ENCODE data around the gene RIN1. TPM values are rescaled to one million over a fixed set of nuclear protein-coding genes. Genes with fewer than 3 reads are reported as not detected.

The RIN1 gene
- total and polyA plus RNA-seq, 2 of the 13 experiments (the other 11 are each of a cell fraction or from before 2014, with no cell fraction given), result 2.4 to 4.1 TPM

DNA sequence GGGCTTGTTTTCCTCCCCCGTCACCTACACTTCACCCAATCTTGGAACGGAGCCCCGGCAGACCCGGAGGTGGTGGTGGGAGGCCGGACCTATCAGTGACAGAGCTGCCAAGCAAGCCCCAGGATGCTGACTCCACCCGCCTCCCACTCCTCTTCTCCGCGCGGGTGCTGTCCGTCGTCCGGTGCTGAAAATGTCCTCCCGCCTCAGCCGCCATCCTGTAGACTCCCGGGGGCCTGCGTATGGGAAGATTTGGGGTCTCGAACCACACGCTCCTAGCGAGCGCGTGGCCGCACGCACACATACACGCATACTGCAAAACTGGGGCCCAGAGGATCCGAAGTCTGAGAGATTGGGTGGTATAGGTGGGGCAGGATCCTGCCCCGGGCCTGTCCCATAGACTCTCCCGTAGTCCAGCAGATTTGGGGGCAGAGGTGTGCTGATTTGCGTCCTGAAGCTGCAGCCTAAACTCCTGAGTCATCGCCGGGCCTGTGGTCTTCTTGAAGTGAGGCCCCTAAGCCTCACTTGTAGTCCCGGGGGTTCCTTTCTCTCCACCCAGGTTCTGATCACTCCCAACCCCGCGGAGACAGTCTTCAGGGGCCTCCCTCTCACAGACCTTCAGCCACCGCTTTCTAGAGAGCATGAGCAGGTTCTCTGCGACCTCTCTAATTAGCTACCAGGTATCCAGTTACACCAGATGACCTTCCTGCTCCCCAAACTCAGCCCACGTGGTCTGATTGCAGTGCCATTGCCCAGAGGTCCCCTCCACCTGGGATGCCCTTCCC is 46.5 kb downstream of the RIN1 start (continued):
- TF ChIP-seq ESRRA (CRISPR knock-in tag; IDR thresholded peaks at IDR 0.05; ENCODE audit: low read depth), result peak; percentile 38; the same call in 1 of the 2 replicates
- no peak for TF ChIP-seq ZNF629 (CRISPR knock-in tag; conservative IDR thresholded peaks at IDR 0.05)
- TF ChIP-seq, protein P1, sequence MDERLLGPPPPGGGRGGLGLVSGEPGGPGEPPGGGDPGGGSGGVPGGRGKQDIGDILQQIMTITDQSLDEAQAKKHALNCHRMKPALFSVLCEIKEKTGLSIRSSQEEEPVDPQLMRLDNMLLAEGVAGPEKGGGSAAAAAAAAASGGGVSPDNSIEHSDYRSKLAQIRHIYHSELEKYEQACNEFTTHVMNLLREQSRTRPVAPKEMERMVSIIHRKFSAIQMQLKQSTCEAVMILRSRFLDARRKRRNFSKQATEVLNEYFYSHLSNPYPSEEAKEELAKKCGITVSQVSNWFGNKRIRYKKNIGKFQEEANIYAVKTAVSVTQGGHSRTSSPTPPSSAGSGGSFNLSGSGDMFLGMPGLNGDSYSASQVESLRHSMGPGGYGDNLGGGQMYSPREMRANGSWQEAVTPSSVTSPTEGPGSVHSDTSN (CRISPR knock-in tag; IDR thresholded peaks at IDR 0.05), result no peak
- TF ChIP-seq ZNF326 (CRISPR knock-in tag; IDR thresholded peaks at IDR 0.05; ENCODE audit: borderline replicate concordance), result no peak
- TF ChIP-seq EZH2 (conservative IDR thresholded peaks at IDR 0.05; ENCODE audit: low read depth, low read length), result no peak
- TF ChIP-seq, protein P2, sequence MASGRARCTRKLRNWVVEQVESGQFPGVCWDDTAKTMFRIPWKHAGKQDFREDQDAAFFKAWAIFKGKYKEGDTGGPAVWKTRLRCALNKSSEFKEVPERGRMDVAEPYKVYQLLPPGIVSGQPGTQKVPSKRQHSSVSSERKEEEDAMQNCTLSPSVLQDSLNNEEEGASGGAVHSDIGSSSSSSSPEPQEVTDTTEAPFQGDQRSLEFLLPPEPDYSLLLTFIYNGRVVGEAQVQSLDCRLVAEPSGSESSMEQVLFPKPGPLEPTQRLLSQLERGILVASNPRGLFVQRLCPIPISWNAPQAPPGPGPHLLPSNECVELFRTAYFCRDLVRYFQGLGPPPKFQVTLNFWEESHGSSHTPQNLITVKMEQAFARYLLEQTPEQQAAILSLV (CRISPR knock-in tag; IDR thresholded peaks at IDR 0.05; ENCODE audit: borderline replicate concordance), result 0 out of 2 replicates have a peak, but pooled peaks have one; percentile 36
- 0 out of 2 replicates have a peak, but pooled peaks have one; percentile 78 for TF ChIP-seq ZNF235 (CRISPR knock-in tag; IDR thresholded peaks at IDR 0.05; ENCODE audit: borderline replicate concordance)
- TF ChIP-seq HDAC2 (CRISPR knock-in tag; IDR thresholded peaks at IDR 0.05), result peak; percentile 49; the same call in 1 of the 2 replicates
- TF ChIP-seq, protein P3, sequence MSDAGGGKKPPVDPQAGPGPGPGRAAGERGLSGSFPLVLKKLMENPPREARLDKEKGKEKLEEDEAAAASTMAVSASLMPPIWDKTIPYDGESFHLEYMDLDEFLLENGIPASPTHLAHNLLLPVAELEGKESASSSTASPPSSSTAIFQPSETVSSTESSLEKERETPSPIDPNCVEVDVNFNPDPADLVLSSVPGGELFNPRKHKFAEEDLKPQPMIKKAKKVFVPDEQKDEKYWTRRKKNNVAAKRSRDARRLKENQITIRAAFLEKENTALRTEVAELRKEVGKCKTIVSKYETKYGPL (CRISPR knock-in tag; IDR thresholded peaks at IDR 0.05), result no peak
- TF ChIP-seq NCOA2 (CRISPR knock-in tag; IDR thresholded peaks at IDR 0.05), result no peak
- no peak for TF ChIP-seq CENPT (CRISPR knock-in tag; IDR thresholded peaks at IDR 0.05; ENCODE audit: low read depth)
- peak; percentile 90; the same call in 1 of the 2 replicates for TF ChIP-seq ZNF570 (CRISPR knock-in tag; IDR thresholded peaks at IDR 0.05; ENCODE audit: borderline replicate concordance)
- peak; percentile 75 for TF ChIP-seq ZNF605 (CRISPR knock-in tag; IDR thresholded peaks at IDR 0.05)
- TF ChIP-seq ZNF878 (CRISPR knock-in tag; IDR thresholded peaks at IDR 0.05), result no peak
- TF ChIP-seq ZNF839 (CRISPR knock-in tag; IDR thresholded peaks at IDR 0.05; ENCODE audit: borderline replicate concordance), result no peak
- TF ChIP-seq HMGXB4 (CRISPR knock-in tag; IDR thresholded peaks at IDR 0.05; ENCODE audit: borderline replicate concordance in 1 of 2, low read depth in 1 of 2), result peak in 1 of 2 experiments; percentile 47; a peak in 2 of 4 replicates
- TF ChIP-seq CREB1 (IDR thresholded peaks at IDR 0.05), result no peak
- no peak for TF ChIP-seq CREB1 (CRISPR knock-in tag; IDR thresholded peaks at IDR 0.05)
- TF ChIP-seq ZNF251 (CRISPR knock-in tag; IDR thresholded peaks at IDR 0.05), result 0 out of 2 replicates have a peak, but pooled peaks have one; percentile 32
- 0 out of 2 replicates have a peak, but pooled peaks have one; percentile 68 for TF ChIP-seq ZFP36L2 (CRISPR knock-in tag; IDR thresholded peaks at IDR 0.05)
- TF ChIP-seq MIXL1 (CRISPR knock-in tag; IDR thresholded peaks at IDR 0.05), result peak; percentile 28; the same call in 1 of the 2 replicates
- 0 out of 2 replicates have a peak, but pooled peaks have one; percentile 26 for TF ChIP-seq ZNF225 (CRISPR knock-in tag; IDR thresholded peaks at IDR 0.05)
- TF ChIP-seq SOX13 (IDR thresholded peaks at IDR 0.05), result no peak
- peak in 1 of 2 experiments; percentile 31; a peak in 1 of 4 replicates for TF ChIP-seq SOX13 (CRISPR knock-in tag; conservative IDR thresholded peaks at IDR 0.05 in 1 of 2, IDR thresholded peaks at IDR 0.05 in 1 of 2)
- TF ChIP-seq ZSCAN22 (CRISPR knock-in tag; IDR thresholded peaks at IDR 0.05), result no peak
- TF ChIP-seq SP2 (CRISPR knock-in tag; IDR thresholded peaks at IDR 0.05), result no peak

Measured in HepG2 (cell line).